Dermis blood vessel endothelial cell (primary cell): ENCODE measurements around the gene FGD6. TPM values are rescaled to one million over a fixed set of nuclear protein-coding genes. Genes with fewer than 3 reads are reported as not detected.
"Not testable (repeated sequence)": the region's sequence is repeated elsewhere in the genome, so short reads cannot be mapped to it uniquely, and the experiment has no call there.

Experiments used
- DNase-seq: peaks from one replicate; pipeline ENCODE4 v3.0.0; 2010
- total RNA-seq: library from RNA; depleted of rRNA; stranded (reverse); fragments of >200 nt; gene quantifications from 2 replicates; pipeline ENCODE4 v1.2.3, GENCODE V29; 2014

FGD6 gene
- total RNA-seq, 1 donor from 2014 or later = 19.6 TPM

DNA sequence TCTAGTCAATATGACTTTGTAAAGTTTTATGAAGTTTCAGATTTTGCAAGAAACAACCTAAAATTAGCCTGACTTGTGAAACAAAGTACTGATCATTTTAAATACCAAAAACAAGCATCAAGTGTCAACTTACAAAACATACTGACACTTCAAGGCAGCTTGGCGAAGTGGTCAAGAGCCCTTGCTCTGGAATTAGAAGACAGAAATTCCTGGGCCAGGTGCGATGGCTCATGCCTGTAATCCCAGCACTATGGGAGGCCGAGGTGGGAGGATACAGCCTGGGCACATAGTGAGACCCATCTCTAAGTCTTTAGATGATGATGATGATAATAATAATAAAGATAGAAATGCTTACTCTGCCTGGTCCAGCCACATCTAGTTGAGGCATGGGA is 98.5 kb downstream of the FGD6 start:
- DNase-seq = peak; percentile 42

DNA sequence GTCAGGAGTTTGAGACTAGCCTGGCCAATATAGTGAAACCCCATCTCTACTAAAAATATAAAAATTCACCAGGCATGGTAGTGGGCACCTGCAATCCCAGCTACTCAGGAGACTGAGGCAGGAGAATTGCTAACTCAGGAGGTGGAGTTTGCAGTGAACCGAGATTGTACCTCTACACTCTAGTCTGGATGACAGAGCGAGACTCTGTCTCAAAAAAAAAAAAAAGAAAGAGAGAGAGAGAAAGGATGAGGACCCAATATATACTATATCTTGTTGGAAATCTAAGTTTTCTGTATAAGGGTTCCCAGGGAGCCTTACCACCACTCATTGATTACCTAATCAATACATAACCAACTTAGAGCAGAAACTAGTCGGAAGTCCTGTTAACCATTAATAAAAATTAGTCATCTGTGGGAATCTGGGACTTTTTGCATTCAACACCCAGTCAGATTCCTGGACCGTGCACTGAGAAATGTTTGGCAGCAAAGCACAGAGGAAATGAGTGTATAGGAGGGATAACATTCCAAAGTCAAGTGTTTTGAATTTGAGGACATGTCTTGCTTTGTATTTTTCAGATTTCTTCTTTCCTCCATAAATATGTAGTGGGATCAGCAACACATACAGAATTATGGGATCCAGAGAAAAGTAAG is 99.0 kb downstream of the FGD6 start:
- DNase-seq = peak; percentile 93

DNA sequence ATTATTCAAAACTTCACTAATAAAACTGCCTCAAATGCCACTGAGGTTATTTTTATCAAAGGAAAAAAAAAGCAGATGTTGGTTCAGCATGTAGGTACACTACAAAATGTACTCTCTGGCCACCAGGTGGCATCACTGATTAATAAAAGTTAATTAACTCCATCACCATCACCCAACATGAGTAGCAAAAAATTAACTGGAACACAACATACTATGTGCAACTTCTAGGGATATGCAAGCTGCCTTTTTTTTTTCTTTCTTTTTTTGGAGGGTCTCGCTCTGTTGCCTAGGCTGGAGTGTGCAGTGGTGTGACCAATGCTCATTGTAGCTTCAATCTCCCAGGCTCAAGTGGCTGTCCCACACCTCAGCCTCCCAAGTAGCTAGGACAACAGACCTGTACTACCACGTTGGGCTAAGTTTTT is 100.1 kb downstream of the FGD6 start:
- peak; percentile 87 for DNase-seq

GRCh38 chr12:95116773-95117172 is 100.5 kb downstream of the FGD6 start:
- DNase-seq = no peak

GRCh38 chr12:95116341-95116740 is 100.9 kb downstream of the FGD6 start:
- no peak for DNase-seq

DNA sequence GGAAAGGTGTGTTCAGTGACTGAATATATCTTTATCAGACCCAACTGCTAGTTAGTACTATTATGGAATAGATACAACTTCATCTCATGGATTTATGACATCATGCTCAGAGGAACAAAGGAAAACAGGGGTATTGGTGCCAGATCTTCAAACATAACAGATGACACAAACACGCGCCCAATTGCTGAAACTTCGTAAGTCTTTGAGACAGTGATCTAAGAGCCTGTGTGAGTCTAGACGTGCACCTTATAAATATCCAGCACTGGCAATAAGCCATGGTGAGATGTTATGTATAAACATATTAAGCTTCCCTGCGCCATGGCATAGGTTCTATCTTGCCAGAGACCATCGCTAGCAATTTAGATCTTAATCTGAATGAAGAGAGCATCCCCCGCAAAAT is 101.6 kb downstream of the FGD6 start:
- no peak for DNase-seq

GRCh38 chr12:95114766-95115405 is 102.4 kb downstream of the FGD6 start:
- no peak for DNase-seq

GRCh38 chr12:95107362-95107761 is 109.9 kb downstream of the FGD6 start:
- DNase-seq = no peak

GRCh38 chr12:95105540-95105939 is 111.7 kb downstream of the FGD6 start:
- DNase-seq = no peak

- DNase-seq = no peak
Observed at GRCh38 chr12:95104919-95105452, 112.3 kb downstream of the FGD6 start.

DNA sequence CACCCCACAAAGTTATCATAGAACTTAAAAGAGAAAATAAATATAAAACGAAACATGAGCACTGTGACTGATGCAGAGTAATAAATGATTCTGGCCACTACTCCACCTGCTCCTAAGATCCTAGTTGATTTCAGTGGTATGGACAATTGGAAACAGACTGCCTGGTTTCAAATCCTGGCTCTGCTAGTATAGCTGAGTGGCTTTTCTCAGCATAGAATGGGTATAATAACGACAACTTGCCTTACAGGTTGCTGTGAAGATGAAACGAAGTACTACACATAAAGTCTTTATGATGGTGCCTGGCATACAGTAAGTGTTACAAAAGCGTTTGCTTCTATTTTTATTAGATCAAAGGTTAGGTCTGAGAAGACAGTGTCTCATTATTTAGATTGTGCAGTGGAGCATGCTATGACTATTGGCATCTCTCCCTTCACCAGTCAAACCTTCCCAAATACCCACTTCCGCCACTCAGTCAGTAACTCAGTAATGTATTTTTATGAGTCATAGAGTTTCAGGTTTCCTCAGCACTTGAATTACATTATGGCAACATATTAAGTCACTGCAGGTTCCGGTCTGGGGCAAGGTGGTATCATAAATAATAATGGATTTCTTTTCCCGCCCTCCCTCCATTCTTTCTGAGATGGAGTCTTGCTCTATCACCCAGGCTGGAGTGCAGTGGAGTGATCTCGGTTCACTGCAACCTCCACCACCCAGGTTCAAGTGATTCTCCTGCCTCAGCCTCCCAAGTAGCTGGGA is 114.2 kb downstream of the FGD6 start:
- DNase-seq = peak; percentile 79

DNA sequence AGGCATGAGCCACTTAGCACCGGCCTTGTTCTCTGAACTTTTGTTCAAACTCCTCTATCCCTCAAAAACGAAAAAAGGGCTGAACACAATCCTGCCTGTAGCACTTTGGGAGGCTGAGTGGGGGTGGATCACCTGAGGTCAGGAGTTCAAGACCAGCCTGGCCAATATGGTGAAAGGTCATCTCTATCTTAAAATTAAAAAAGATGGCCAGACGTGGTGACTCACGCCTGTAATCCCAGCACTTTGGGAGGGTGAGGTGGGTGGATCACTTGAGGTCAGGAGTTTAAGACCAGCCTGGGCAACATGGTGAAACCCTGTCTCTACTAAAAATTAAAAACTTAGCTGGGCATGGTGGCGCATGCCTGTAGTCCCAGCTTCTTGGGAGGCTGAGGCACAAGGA is 115.3 kb downstream of the FGD6 start:
- DNase-seq = not testable (repeated sequence)

- DNase-seq = no peak
Observed at GRCh38 chr12:95100264-95101190, 116.7 kb downstream of the FGD6 start.

DNA sequence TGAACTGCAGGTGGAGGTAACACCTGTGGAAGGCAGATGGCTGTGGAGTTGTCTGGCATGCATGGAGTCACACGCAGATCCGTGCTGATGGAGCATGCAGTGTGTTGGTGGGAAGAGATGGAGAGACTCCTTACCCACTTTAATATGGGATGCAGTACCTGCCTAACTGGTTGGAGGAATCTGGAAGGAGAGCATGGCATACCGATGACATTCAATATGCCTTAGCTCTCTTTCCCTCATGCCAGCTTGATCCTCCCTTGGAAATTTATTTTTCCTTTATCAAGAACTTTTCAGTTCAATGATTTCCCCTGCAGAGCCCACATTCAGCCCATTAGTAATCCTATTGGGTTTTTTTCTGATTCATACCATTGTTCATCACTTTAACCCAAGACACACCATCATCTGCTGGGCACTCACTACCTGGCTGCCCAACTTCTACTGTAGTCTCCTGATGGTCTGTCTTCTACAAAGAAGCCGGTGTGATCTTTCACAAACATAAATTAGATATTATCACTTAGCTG is 117.9 kb downstream of the FGD6 start:
- no peak for DNase-seq

GRCh38 chr12:95096852-95097251 is 120.4 kb downstream of the FGD6 start:
- no peak for DNase-seq

DNA sequence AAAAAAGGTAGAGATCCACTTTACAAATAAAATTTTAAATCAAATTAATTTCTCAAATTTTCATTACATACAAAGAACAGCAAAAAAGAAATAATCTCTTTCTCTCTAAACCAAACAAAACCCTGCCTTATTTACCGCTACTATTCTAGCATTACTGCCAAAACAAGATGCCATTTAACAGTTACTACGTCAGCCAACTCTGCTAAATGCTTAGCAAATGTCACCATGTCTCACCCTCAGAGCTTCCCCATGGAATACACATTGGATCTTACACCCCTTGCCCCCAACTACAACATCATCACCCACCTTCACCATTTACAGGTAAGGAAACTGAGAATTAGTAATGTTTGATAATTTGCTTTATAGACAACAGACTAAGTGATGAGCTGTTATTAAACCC is 120.9 kb downstream of the FGD6 start:
- DNase-seq = no peak

- not testable (repeated sequence) for DNase-seq
Observed at GRCh38 chr12:95095866-95096265, 121.4 kb downstream of the FGD6 start.

- DNase-seq = no peak
Observed at GRCh38 chr12:95089462-95089861, 127.8 kb downstream of the FGD6 start.

- DNase-seq = no peak
Observed at GRCh38 chr12:95088379-95088778, 128.9 kb downstream of the FGD6 start.

GRCh38 chr12:95085612-95086011 is 131.7 kb downstream of the FGD6 start:
- DNase-seq = no peak

DNA sequence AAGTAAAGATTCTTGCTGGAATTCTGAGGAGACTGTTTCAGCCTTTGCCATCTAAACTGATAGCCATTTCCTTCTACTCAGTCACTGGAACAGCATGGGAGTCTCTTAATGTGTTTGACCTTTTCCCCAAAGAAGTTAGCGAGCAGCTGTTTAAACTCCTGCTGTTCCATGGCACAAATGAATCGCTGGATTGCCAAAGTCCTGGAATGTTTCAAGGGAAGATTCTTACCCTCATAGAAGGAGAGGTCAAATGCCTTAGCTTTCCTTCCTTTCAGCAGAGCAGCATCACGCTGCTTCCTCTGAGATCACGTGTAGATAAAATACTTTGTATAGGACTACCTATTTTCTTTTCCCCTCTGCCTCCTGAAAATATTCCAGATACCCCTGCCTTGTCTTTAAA is 133.3 kb downstream of the FGD6 start:
- DNase-seq = peak; percentile 85

- DNase-seq = peak; percentile 7
Observed at GRCh38 chr12:95083471-95083870, 133.8 kb downstream of the FGD6 start.
